ENCODE data around the gene PCDHGC3.
A peak's percentile ranks its signal among the peaks of the same experiment; 100 is the strongest.

Gene PCDHGC3

GRCh38 chr5:141508440-141508797 lies 32.7 kb downstream of the PCDHGC3 start:
- DNase-seq (ENCODE audit: low spot score), result no peak

GRCh38 chr5:141508798-141509611 lies 33.2 kb downstream of the PCDHGC3 start:
- peak; percentile 74 for DNase-seq (ENCODE audit: low spot score)

- no peak for DNase-seq (ENCODE audit: low spot score)
These were observed 34.4 kb downstream of the PCDHGC3 start for GRCh38 chr5:141510160-141510559.

GRCh38 chr5:141510850-141511601 lies 35.3 kb downstream of the PCDHGC3 start:
- DNase-seq (ENCODE audit: low spot score), result no peak

GRCh38 chr5:141511771-141512325 lies 36.1 kb downstream of the PCDHGC3 start:
- DNase-seq (ENCODE audit: low spot score), result no peak

GRCh38 chr5:141512390-141512910 lies 36.7 kb downstream of the PCDHGC3 start:
- peak; percentile 89 for DNase-seq (ENCODE audit: low spot score)

GRCh38 chr5:141512911-141513626 lies 37.3 kb downstream of the PCDHGC3 start:
- DNase-seq (ENCODE audit: low spot score), result peak; percentile 46

GRCh38 chr5:141513627-141514329 lies 38.0 kb downstream of the PCDHGC3 start:
- peak; percentile 66 for DNase-seq (ENCODE audit: low spot score)

GRCh38 chr5:141514330-141515133 lies 38.8 kb downstream of the PCDHGC3 start:
- peak; percentile 76 for DNase-seq (ENCODE audit: low spot score)

GRCh38 chr5:141515141-141515540 lies 39.4 kb downstream of the PCDHGC3 start:
- DNase-seq (ENCODE audit: low spot score), result no peak

GRCh38 chr5:141515946-141516671 lies 40.3 kb downstream of the PCDHGC3 start:
- DNase-seq (ENCODE audit: low spot score), result no peak

- no peak for DNase-seq (ENCODE audit: low spot score)
These were observed 40.9 kb downstream of the PCDHGC3 start for GRCh38 chr5:141516672-141517025.

GRCh38 chr5:141517312-141517711 lies 41.5 kb downstream of the PCDHGC3 start:
- DNase-seq (ENCODE audit: low spot score), result no peak

GRCh38 chr5:141517880-141518617 lies 42.3 kb downstream of the PCDHGC3 start:
- DNase-seq (ENCODE audit: low spot score), result no peak

GRCh38 chr5:141518618-141519015 lies 42.9 kb downstream of the PCDHGC3 start:
- DNase-seq (ENCODE audit: low spot score), result no peak

- no peak for DNase-seq (ENCODE audit: low spot score)
These were observed 44.1 kb downstream of the PCDHGC3 start for GRCh38 chr5:141519605-141520565.

GRCh38 chr5:141521244-141521781 lies 45.5 kb downstream of the PCDHGC3 start:
- no peak for DNase-seq (ENCODE audit: low spot score)

GRCh38 chr5:141522301-141522700 lies 46.5 kb downstream of the PCDHGC3 start:
- DNase-seq (ENCODE audit: low spot score), result no peak

All from iPS-NIHi11 (cell line).